Pancreas (tissue), 10 donors: ENCODE results near the gene EIF5B. TPM values are rescaled to one million over a fixed set of nuclear protein-coding genes. Genes with fewer than 3 reads are reported as not detected.

Experiments used
- ATAC-seq, 4 donors: fragments of 200-7000 bp; cut with Tn5 transposase; one replicate each; pipeline versions ENCODE4 v1.8.0 to v1.9.1; 2020; ENCODE audit warnings: mild to moderate bottlenecking in 4 of 4, moderate library complexity in 4 of 4
- DNase-seq, 6 donors: peaks; one replicate each; pipeline ENCODE4 v3.0.0-alpha.2; 2020
- FAIRE-seq: peaks from 2 replicates; lab custom pipeline; 2012; peaks lifted over from hg19 to GRCh38; lab: Jason Lieb, UNC
- H3K27ac ChIP-seq, 4 donors: fragments of 200-600 bp; sonication (generic); 1 replicate in 3 of 4; 2 replicates in 1 of 4; pipeline versions ENCODE4 v1.5.0 to v1.8.0; 2020
- H3K27me3 ChIP-seq, 4 donors: fragments of 200-600 bp; one replicate each; pipeline ENCODE4 v1.8.0; 2021
- H3K36me3 ChIP-seq, 3 donors: fragments of 200-600 bp; sonication (generic) in 1 of 3; one replicate each; pipeline versions ENCODE4 v1.5.0 to v1.8.0; 2020 to 2021
- H3K4me1 ChIP-seq, 3 donors: fragments of 200-600 bp; one replicate each; pipeline ENCODE4 v1.8.0; 2021
- H3K4me3 ChIP-seq, 4 donors: fragments of 200-600 bp; sonication (generic) in 2 of 4; one replicate each; pipeline versions ENCODE4 v1.5.0 to v1.8.0; 2020 to 2021
- H3K9me3 ChIP-seq, 4 donors: fragments of 200-600 bp; one replicate each; pipeline ENCODE4 v1.8.0; 2021
- whole genome bisulfite sequencing, 2 donors: extraction: QIAGEN DNeasy Blood & Tissue Kit; methylation state at CpG; one replicate each; pipeline ENCODE4 v1.1.7; 2013; 5-methylcytosine and 5-hydroxymethylcytosine counted together
- intact Hi-C, 3 donors: fragments of 100-400 bp; cut with DNase I; formaldehyde crosslinking; loops; one replicate each; pipeline versions ENCODE4 v1.11.1 to v1.14.2; 2022
- polyA plus RNA-seq, 2 donors: library from polyadenylated mRNA; stranded (reverse); fragments of 200-250 nt; gene quantifications; one replicate each; pipeline ENCODE4 v1.2.3, GENCODE V29; 2013
- total RNA-seq, 6 donors: library from RNA; stranded (reverse); fragmentation: NEBNext Ultra II Directional in 4 of 6; extraction: Animal tissue kit (Norgen Biotek cat#: 25700) in 4 of 6; gene quantifications; one replicate each; pipeline versions ENCODE4 v1.2.1 to v1.2.4, GENCODE V29; 2021 to 2023
- TF ChIP-seq, protein P1 (sequence below), 4 donors: fragments of 200-600 bp; sonication (generic) in 3 of 4; IDR thresholded peaks; one replicate each; pipeline versions ENCODE4 v1.5.0 to v1.8.0; 2021; ENCODE audit warnings: antibody characterized with exemption in 4 of 4
- donor health status: healthy with polysubstance abuse.
- donor health status: DM: no; HTN: no; CAD: no; lungs with moderate emphysema.
- donor health status: DM: no; HTN: no; CAD: no.
- donor health status: control.
- donor health status: control.
- donor health status: Bipolar disorder and iron deficiency.
- donor health status: DM: yes; HTN: yes; CAD: no.
- donor health status: DM: no; HTN: no; CAD: no.
- donor health status: DM: no; HTN: no; CAD: no.
- donor health status: DM: yes; HTN: yes; CAD: no.

Gene EIF5B
- total and polyA plus RNA-seq, 8 donors = 15.2 to 55.1 (median 22.8) TPM

DNA sequence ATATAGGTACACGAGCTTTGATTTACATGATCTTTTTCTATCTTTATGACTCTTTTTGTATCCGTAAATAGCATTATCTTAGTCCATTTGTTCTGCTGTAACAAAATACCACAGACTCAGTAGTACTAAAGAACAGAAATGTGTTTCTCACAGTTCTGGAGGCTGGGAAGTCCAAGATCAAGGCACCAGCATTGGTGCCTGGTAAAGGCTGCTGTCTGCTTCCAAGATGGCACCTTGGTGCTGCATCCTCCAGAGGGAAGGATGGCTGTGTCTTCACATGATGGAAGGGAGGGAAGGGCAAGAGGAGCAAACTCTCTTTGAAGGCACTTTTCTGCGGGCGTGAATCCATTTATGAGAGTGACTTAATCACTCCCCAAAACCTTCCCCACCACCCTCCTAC, 36.0 kb downstream of the EIF5B start:
- no peaks in the 10 kb centered on the region for H3K27me3 ChIP-seq
- no peaks in the 10 kb centered on the region for H3K4me1 ChIP-seq
- no peaks in the 10 kb centered on the region for H3K9me3 ChIP-seq
- intact Hi-C loops = no loop called here
- H3K36me3 ChIP-seq = peaks cover 0 to 50% (median 29%) of the 10 kb centered on the region in 3 donors
- H3K27ac ChIP-seq = no peak overlapping the region
- ATAC-seq = no peak
- no peak for FAIRE-seq
- WGBS, 2 donors = 95 to 99% methylated on average over 4 of the region's 4 CpGs
- DNase-seq = no peak
- no peak overlapping the region for H3K4me3 ChIP-seq
- TF ChIP-seq, protein P1, sequence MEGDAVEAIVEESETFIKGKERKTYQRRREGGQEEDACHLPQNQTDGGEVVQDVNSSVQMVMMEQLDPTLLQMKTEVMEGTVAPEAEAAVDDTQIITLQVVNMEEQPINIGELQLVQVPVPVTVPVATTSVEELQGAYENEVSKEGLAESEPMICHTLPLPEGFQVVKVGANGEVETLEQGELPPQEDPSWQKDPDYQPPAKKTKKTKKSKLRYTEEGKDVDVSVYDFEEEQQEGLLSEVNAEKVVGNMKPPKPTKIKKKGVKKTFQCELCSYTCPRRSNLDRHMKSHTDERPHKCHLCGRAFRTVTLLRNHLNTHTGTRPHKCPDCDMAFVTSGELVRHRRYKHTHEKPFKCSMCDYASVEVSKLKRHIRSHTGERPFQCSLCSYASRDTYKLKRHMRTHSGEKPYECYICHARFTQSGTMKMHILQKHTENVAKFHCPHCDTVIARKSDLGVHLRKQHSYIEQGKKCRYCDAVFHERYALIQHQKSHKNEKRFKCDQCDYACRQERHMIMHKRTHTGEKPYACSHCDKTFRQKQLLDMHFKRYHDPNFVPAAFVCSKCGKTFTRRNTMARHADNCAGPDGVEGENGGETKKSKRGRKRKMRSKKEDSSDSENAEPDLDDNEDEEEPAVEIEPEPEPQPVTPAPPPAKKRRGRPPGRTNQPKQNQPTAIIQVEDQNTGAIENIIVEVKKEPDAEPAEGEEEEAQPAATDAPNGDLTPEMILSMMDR (IDR thresholded peaks at IDR 0.05) = no peak

- peaks cover 0 to 42% (median 18%) of the 10 kb centered on the region in 3 donors for H3K36me3 ChIP-seq
- no peak overlapping the region for H3K27ac ChIP-seq
- no peaks in the 10 kb centered on the region for H3K27me3 ChIP-seq
- FAIRE-seq (no peak), ATAC-seq (no peak), DNase-seq (no peak)
- no peaks in the 10 kb centered on the region for H3K4me1 ChIP-seq
- intact Hi-C loops = no loop called here
- no peaks in the 10 kb centered on the region for H3K9me3 ChIP-seq
- no peak overlapping the region for H3K4me3 ChIP-seq
- TF ChIP-seq, protein P1 (IDR thresholded peaks at IDR 0.05) = no peak
These were observed 37.6 kb downstream of the EIF5B start for GRCh38 chr2:99374747-99375146.

GRCh38 chr2:99376254-99376864, 39.2 kb downstream of the EIF5B start:
- Histone ChIP-seq H3K9me3 (no peaks in the 10 kb centered on the region), H3K4me1 (no peaks in the 10 kb centered on the region), H3K27ac (no peak overlapping the region), H3K36me3 (peaks cover 0 to 40% (median 18%) of the 10 kb centered on the region in 3 donors), H3K27me3 (no peaks in the 10 kb centered on the region), H3K4me3 (no peak overlapping the region)
- FAIRE-seq (no peak), DNase-seq (no peak), ATAC-seq (no peak)
- intact Hi-C loops = no loop called here
- WGBS, 2 donors = 92 to 93% methylated on average over 7 of the region's 7 CpGs
- TF ChIP-seq, protein P1 (IDR thresholded peaks at IDR 0.05) = no peak

DNA sequence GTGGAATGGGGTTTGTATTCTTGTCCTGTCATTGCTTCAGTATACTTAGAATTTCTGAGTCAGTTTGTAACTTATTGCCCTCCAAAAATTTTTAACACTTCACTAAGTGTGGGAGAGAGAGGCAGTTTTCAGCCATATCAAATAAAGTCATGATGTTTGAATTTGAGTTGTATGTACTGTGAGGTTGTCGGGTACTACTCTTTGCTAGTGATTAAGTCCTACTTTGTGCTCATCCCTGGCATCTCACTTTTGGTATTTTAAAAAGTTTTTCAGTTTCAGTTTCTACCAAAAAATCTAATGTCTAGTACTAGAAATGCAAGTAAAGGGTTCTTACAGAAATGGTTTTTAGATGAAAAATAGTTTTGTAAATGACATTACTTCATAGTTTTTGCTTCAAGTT, 40.7 kb downstream of the EIF5B start:
- Histone ChIP-seq H3K27ac (no peak overlapping the region), H3K4me1 (no peaks in the 10 kb centered on the region), H3K9me3 (no peaks in the 10 kb centered on the region), H3K36me3 (peaks cover 0 to 27% (median 23%) of the 10 kb centered on the region in 3 donors), H3K27me3 (no peaks in the 10 kb centered on the region), H3K4me3 (no peak overlapping the region)
- DNase-seq (no peak), ATAC-seq (no peak), FAIRE-seq (no peak)
- WGBS, 2 donors = 96 to 98% methylated on average over 1 of the region's 1 CpG
- TF ChIP-seq, protein P1 (IDR thresholded peaks at IDR 0.05) = no peak
- intact Hi-C loops = no loop called here

DNA sequence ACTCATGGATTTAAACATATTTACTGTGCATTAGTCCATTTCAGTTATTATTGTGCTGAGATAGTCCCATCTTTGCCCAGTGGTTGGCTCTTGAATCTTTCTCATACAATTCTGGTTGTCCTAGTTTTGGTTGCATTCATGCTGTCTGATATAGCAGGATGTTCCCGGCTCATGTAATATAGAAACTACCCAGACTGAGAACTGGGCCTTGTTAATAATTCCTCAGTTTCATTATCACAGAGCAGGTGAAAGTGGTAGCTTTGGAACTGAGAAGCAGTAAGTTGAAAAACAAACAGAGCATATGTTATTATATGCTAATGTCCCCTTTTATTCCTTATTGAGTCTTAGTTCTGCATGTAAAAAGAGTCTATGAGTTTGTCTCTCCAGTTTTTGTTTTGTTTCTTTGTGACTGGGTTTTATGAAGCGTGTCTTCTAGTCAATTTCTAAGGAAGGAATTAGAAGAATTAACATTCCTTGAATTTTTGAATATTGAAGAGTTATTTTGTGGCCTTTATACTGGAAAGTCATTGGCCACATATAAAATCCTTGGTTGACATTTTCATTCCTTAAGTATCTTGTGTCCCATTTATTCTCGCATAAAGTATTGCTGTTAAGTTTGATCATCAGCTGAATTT, 43.3 kb downstream of the EIF5B start:
- H3K4me1 ChIP-seq = no peaks in the 10 kb centered on the region
- no peaks in the 10 kb centered on the region for H3K9me3 ChIP-seq
- TF ChIP-seq, protein P1 (IDR thresholded peaks at IDR 0.05) = no peak
- intact Hi-C loops = no loop called here
- FAIRE-seq = no peak
- H3K27me3 ChIP-seq = no peaks in the 10 kb centered on the region
- 90 to 92% methylated on average over 3 of the region's 3 CpGs for WGBS, 2 donors
- H3K36me3 ChIP-seq = peaks cover 0 to 49% (median 17%) of the 10 kb centered on the region in 3 donors
- DNase-seq = no peak
- no peak overlapping the region for H3K4me3 ChIP-seq
- no peak for ATAC-seq
- H3K27ac ChIP-seq = no peak overlapping the region
